Breast epithelium (tissue), 3 donors: ENCODE results near the gene CEBPA.

Experiments
- POLR2A ChIP-seq: fragments of 450-650 bp; IDR thresholded peaks from one replicate; pipeline ENCODE4 v1.6.1; 2016; ENCODE audit warnings: antibody characterized with exemption, mild to moderate bottlenecking, moderate library complexity
- POLR2AphosphoS5 ChIP-seq, 3 donors: sonication (generic); formaldehyde crosslinking; IDR thresholded peaks; one replicate each; pipeline ENCODE4 v1.6.1; 2017; ENCODE audit warnings: antibody characterized with exemption in 3 of 3
- TF ChIP-seq, protein P1 (sequence below), 3 donors: fragments of 450-650 bp; IDR thresholded peaks; one replicate each; pipeline ENCODE4 v1.5.1; 2016 to 2017; ENCODE audit warnings: antibody characterized with exemption in 3 of 3, mild to moderate bottlenecking in 3 of 3, moderate library complexity in 3 of 3

DNA sequence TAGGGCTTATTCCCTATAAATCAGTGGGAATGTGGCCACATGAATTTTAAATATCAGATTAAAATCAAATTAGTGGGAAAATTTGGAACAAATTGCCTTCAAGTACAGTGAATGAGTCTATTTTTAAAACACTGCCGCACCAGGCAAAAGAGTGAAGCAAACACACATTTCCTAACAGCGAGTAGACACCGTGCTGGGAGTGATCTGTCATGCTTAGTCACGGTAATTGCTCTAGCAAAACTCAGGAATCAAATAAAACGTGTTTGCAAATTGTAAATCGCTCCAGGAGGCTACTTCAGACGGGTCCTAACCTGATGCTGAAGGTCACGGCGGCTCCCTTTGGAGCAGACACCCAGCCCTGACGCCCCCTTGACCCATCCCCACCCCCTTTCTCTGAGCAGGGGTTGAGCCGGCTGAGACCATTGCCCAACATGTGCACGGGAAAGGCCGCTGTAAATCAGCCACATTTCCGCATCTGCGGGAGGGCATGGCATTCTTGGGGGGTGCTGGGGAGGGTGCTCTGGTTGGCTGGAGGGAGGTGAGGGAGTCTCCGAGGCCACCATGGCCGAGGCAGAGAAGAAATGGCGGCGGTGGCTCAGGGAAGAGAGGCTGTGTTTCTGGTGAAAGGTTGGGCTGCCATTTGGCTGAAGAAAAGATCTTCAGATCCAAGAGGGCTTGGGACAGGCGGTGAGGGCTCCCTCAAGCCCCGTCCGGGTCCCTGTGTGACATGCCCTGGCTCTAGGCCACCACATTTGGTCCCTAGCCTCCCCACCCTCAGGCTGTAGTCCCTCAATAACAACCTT, 8.9 kb downstream of the CEBPA start:
- TF ChIP-seq POLR2A (no peak), POLR2AphosphoS5 (IDR thresholded peaks at IDR 0.05) (no peak)
- TF ChIP-seq, protein P1, sequence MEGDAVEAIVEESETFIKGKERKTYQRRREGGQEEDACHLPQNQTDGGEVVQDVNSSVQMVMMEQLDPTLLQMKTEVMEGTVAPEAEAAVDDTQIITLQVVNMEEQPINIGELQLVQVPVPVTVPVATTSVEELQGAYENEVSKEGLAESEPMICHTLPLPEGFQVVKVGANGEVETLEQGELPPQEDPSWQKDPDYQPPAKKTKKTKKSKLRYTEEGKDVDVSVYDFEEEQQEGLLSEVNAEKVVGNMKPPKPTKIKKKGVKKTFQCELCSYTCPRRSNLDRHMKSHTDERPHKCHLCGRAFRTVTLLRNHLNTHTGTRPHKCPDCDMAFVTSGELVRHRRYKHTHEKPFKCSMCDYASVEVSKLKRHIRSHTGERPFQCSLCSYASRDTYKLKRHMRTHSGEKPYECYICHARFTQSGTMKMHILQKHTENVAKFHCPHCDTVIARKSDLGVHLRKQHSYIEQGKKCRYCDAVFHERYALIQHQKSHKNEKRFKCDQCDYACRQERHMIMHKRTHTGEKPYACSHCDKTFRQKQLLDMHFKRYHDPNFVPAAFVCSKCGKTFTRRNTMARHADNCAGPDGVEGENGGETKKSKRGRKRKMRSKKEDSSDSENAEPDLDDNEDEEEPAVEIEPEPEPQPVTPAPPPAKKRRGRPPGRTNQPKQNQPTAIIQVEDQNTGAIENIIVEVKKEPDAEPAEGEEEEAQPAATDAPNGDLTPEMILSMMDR (IDR thresholded peaks at IDR 0.05) = no peak
